GM19351 (cell line): Measurements from ENCODE around the gene FAT1.

Source experiments
- ATAC-seq: cut with Tn5 transposase; IDR thresholded peaks from one replicate; pipeline ENCODE4 v1.9.1; 2021; ENCODE audit warnings: mild to moderate bottlenecking, moderate library complexity; ENCODE audit not compliant: unreplicated experiment

The FAT1 gene

DNA sequence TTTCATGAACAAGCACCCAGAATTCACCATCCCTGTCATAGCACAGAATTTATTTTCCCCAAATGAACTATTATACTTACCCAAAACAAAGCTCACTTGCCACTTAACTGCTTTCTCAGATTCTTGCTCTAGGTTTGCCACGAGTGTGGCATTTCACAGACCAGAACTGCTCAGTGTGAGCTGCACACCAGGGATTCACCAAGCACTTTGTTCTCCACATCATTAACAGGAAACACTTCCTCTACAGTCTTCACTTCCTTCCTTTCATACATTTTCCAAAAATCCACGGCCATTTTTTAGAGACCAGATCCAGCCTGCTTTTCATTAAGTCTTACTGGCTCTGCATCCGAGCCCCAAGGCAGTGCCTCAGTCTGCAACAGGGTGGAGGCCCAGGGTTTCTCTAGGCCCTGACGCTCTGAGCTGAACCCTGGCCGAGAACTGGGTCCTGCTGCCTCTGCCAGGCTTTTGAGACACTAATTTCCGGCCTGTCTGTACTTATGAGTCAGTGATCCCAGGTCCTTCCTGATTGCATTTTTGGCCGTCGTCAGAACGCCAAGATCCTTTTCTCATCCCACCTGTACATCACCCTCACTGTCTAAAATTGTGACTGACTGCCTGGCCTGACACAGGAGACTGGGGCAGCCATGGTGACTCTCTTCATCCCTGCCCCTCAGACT is 100.7 kb downstream of the FAT1 start:
- no peak for ATAC-seq

DNA sequence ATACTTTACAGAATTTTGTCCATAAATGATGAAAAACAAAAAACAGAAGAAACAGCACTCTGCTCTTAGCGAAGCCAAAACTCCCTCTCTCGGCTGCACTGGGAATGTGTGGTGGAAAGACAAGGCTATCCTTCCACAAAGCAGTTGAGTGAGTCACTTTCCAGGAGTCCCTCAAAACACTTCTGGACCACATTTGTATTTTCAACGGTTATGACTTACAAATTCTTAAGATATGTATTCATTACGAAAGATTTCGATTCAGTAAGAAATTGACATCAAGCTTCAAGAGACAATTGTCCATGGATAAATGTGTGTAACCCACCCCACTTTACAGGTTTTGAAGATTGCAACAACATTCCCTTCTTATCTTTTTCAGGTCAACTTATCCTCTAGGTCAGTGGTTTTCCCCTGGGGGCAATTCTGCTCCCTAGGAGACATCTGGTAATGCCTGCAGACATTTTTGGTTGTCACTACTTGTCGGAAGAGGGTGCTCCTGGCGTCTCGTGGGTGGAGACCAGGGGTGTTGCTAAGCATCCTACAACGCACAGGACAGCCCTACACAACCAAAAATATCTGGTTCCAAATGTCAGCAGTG is 101.6 kb downstream of the FAT1 start:
- ATAC-seq = no peak

DNA sequence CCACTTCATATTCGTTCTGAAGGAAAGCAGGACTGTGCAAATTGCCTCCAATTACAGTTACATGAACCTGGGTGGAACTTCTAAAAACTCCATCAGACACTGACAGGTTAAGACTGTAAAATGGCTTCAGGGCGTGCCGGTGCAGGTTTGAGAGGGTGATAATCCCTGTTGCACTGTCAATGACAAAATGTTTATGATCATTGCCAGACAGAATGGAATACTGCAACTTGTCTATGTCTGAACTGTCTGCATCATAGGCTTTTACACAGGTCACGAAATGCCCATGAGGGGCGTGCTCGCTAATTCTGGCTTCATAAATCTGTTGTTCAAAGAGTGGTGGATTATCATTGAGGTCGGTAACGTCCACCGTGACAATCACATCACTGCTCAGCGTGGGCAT is 104.6 kb downstream of the FAT1 start:
- no peak for ATAC-seq

DNA sequence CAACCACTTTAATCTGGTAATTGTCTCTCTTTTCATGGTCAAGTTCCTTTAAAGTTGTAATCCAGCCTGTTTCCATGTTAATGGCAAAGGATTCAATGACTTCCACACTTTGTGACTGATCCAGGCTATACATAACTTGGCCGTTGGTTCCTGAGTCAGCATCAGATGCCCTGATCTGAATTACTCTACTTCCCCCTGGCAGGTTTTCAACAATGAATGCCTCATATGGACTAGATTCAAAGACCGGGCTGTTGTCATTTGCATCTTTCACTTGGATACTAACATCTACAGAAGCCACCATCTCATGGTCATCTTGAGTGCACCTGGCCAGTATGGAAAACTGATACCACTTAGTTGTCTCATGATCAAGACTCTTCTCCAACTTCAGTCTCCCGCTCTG is 105.7 kb downstream of the FAT1 start:
- ATAC-seq = no peak

DNA sequence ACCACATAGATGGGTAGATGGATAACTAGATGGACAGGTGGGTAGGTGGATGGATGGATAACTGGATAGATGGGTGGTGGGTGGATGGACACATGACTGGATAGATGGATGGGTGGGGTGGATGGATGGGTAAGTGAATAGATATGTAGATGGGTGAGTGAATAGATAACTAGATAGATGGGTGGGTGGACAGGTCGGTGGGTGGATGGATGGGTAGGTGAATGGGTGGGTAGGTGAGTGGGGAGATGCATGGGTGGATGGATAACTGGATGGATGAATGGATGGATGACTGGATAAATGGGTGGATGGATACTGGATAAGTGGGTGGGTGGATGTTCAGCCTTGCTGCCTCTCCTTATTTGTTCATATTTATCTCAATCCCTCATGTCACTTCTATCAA is 116.2 kb downstream of the FAT1 start:
- ATAC-seq = no peak

DNA sequence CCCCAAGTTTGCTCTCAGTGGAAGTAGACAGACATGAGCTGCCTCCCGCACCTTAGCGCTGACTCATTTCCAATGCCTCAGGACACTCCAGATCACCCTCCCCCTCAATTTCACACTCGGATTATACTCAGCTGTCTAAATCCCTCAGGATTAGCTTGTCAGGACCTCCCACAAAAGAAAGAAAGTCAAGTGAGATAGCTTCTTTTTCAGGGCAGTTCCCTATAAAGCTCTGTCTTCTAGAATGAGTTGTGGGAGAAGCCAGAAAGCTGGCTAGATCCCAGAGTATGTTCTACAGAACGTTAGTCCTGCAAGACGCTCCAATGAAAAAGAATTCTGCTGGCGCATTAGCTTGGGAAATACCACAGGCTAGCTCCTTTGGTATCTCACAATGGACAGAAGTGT is 117.1 kb downstream of the FAT1 start:
- ATAC-seq = no peak

DNA sequence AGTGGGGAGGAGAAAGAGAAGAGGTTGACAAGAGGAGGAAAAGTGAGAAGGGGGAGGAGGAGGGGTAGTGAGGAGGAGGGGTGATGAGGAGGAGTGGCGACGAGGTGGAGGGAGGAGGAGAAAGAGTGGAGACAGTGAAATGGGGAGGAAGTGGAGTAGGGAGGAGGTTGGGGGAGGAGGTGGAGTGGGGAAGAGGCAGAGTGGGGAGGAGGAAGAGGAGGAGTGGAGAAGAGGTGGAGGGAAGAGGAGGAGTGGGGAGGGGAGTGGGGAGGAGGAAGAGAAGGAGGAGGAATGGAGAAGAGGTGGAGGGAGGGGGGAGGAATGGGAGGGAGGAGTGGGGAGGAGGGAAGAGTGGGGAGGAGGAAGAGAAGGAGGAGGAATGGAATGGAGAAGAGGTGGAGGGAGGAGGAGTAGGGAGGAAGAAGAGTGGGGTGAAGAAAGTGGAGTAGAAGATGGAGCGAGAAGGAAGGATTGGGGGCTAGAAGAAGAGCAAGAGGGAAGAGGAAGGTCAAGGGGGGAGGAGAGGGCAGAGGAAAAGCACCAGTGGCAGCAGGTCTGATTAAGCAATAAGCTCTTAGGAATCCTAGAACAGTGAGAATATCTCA is 118.3 kb downstream of the FAT1 start:
- ATAC-seq = no peak

DNA sequence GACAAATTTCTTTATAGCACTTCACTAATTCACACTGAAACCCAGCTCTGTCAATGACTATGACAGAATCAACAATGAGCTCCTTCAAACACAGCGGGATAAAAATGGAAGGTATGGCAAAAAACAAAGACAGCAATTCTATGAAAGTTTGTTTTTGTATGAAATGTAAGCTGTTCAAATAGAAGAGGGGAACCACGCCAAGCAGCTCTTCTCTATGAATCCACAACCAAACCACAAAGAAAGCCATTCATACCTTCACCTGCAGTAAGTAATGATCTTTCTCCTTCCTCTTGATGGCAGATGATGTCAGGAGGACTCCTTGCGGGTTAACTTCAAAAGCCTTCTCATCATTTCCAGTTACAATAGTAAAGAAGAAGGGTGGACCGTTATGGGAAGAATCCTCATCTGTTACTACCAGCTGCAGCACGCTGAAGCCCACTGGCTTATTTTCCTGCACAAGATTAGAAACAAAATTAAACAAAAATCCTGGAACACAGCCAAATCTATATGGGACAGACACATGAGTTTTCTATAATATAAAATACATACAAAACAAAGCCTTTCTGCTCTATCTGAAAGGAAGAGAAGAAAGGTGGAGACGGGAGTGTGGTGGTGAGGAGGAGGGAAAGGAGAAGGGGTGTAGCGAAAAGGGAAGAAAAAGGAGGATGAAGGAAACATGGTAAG is 119.4 kb downstream of the FAT1 start:
- ATAC-seq = no peak

DNA sequence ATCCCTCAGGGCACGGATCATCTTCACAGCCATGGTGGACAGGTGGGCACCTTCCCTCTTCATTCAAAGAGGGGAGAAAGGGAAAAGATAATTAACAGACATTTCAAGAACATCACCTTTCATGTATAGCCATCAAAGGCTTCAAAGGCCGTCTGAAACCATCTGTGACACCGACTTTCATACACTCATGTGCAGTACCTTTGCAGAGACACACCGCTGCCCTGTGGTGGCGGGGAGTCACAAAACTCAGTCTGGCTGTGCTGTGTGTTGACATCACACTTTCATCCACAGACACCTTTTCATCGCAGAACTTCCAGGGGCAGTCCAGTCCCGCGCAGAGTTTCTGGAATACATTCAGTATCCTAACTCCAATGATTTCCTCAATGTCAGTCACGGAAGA is 120.7 kb downstream of the FAT1 start:
- no peak for ATAC-seq

DNA sequence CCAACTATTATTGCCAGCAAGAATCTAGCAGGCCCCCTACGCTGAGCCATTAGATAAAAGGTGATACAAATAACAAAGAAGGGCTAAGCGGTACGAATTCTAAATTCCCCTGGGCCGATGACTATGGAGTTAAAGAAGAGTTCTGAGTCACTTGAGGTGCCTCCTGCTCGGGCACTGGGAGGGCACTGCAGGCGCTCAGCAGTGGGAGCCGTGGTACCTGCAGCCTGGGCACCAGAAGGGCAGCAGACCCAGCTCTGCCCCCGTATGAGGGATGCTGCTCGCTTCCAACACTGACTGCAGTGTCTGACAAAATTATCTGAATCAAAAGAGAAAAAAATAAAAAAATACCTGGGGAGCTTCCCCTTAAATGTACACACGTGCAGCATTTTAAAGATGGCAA is 124.2 kb downstream of the FAT1 start:
- ATAC-seq = no peak

DNA sequence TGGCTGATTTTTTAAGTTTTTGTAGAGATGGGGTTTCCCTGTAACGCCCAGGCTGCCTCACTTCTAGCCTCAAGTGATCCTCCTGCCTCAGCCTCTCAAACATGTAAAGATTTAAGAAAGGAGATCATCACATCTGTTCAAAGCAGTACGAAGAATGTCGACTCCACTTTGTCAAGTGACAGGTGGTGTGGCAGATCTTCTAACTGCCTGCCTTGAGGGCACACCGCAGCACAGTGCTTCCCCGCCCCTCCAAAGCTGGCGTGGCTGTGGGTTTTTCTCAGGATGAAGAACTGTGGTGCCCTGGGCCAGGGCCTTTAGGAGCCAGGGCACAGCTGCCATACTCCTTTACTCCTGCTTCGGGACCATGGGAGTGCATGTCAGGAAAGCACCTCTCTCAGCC is 125.0 kb downstream of the FAT1 start:
- ATAC-seq = no peak

DNA sequence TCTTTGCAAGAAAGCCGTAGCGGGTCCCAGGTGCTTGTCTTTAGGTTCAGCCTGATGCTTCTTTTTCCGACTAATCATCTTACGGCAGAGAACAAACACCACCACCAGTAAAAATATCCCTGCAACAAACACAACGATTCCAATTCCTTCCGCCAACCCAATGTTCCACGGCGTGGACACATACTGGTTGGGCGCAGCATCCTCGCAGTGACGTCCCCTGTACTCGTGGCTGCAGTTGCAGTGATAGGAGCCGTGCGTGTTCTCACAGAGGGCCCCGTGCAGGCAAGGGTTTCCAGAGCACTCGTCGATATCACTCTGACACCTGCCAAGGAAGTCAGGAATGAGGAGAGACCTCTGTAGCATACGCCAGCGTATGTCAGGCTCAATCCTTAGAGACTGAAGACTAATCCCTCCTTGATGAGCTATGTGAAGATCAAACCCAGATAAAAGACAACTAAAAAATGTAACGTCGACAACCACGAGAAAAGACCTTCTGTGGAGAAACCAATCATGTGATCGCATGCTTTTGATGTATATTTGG is 126.7 kb downstream of the FAT1 start:
- ATAC-seq = no peak

DNA sequence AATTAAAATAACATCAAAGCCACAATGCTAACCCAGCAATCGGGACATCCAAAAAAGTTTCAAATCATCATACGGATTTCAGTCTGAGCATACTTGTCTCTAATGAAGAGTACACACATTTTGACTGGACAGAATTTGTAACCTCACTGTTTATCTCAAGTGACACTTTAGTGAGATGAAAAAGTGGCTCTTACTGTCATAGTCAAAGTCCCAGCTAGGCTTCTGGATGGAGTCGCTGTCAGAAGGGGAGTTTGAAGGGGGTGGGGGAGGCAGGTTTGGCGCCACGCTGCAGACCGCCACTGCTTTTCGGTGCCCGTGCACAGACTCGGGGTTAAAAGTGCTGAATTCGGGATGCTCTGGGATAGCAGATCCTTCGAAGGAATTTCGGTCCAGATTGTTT is 127.3 kb downstream of the FAT1 start:
- ATAC-seq = no peak

DNA sequence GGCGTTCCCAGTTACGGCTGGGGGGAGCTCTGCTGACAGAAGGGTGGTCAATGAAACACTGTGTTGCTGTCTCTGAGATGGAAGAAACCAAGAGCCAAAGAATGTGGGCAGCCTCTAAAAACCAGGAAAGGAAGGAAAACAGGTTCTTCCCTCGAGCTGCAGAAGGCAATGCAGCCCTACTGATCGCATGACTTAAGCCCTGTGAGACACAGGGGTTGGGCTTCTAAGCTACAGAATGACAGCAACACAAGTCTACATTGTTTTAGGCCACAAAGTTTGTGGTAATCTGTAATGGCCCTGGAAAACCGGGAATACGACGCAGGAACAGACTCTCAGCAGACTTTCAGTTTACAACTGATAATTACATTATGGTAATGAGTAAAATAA is 130.1 kb downstream of the FAT1 start:
- no peak for ATAC-seq

DNA sequence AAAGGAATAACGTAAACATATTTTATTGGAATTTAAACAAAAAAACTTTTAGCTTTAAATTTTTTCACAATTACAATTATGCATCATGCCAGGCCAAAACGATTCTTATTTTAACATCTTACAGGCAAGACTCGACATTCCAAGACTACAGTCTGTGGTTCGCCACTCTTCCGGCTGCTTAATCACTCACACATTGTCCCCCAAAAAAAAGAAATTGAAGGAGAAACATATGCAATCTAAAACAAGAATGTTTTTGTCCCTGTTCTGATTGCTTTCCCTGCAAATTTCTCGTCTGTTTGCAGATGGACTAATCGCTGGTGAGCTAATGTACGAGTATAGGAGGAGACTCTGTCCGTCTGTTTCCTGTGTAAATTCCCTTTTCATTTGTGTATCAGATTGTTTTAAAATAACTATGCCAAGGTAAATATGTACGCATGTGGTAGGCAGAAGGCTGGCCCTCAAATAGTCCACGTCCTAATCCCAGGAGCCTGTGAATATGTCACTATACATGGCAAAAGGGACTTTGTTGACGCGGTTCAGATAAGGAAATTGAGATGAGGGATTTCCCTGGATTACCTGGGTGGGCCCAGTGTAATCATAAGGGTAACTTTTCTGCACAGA is 130.6 kb downstream of the FAT1 start:
- no peak for ATAC-seq

DNA sequence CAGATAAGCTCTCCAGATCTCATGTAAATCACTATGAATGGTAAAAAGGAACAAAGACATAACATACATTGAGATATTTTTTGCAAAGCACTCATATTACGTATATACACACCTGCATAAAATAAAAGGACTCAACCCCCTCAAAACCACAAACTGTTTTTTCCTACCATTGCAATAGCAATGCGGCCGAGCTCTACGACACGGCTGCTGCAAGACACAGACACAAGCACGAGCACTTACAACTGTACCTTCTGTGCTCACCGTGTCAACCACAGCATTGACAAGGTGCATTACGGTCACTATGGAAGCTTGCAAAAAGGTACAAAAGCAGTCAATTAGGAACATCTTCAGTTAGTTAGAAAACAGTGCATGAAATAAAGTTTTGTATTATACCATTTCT is 131.2 kb downstream of the FAT1 start:
- ATAC-seq = no peak

DNA sequence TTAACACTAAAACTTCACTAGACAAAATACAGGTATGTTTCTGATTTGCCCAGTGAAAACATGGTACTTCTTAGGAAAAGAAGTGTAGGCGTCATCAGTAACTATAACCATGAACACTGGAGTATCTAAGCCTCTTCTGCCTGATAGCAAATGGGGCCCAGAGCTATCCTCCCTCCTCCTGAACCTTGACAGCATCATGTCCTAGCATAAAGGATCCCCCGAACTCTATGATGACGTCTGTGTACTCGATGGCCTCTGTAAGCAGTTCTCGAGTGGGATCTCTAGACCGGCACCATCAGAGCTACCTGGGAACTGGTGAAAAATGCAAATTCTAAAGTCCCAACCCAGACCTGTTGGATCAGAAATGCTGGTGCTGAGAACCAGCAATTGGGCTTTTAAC is 132.0 kb downstream of the FAT1 start:
- no peak for ATAC-seq

DNA sequence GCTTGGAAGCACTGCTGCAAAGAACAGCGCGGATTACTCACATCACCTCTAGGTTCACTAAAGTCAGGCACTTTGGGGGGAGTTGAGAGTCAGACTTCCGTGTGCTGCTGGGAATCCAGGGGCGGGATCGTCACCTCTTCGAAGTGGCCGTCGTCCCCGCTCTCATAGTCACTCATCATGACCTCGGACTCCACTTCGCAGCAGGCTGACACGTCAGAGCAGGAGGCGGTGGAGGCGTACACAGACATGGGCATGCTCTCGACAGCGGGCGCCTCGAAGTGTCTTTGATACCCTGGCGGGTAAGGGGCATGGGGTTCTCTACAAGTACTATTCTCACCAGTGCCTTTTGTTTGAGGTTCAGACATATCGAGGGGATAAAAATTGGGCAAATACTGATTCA is 135.2 kb downstream of the FAT1 start:
- no peak for ATAC-seq

DNA sequence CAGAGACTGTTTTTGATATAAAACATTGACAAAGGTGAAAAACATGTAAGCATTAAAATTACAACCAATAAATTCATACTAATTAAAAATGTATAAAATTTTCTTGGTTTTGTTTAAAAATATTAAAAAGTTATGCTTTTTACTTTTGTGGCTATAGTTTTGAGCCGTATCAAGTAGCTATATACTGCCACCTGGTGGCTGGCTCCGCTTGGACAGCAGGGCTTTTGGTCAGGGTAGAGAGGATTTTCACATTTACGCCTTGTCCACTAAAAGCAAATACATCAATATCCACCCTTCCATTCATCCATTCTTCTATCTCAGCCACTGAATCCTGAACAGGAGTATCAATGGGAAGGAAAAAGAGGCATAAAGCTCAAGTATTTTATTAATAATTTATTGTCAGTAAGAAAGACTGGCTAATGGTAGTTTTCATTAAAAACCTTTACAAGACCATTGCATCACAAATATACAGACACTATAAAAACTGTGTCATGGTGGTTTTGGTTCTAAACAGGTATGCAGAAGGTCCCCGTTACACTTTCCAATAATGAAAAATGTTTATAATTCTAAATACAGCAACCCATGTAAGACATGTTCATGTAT is 136.1 kb downstream of the FAT1 start:
- ATAC-seq = peak; percentile 80

DNA sequence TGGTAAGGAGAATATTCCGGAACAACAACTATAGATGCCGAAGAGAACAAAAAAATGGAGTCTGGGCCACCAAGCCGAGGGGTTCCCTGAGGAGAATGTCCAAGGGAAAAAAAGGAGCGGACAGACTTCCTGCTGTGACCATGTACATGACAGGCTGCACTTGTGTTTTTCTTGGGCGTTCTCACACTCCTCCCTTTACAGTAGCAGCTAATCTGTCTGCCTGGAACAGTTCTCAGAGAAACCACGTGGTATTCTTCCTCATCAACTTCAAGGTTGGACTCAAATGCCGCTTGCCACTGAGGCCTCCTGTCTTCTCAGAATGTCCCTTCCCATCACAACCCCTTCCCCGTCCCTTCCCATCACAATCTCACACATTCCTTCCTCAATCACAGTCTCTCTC is 137.5 kb downstream of the FAT1 start:
- no peak for ATAC-seq

DNA sequence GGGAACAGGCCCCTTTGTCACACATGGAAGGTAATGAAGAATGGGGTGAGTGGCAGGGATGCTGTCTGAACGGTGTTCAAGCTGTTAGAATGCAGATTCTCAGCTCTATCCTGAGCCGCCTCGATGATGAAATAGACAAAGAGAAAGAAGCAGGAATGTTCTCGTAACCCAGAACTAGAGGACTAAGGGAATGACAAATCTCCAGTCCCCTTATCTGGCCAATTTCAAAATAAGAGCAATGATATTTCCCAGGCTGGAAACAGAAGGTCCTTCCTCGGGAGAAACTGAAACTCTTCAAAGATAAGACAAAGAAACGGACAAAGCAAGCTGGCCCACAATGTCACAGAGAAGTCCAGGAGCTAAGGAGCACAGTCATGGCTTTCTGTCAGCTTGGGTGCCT is 138.7 kb downstream of the FAT1 start:
- ATAC-seq = no peak
